Aorta (tissue), 5 donors: ENCODE measurements around the gene CPXM2. TPM values are rescaled to one million over a fixed set of nuclear protein-coding genes. Genes with fewer than 3 reads are reported as not detected.
A peak's percentile ranks its signal among the peaks of the same experiment; 100 is the strongest.

Experiments
- ATAC-seq: fragments of 200-7000 bp; cut with Tn5 transposase; one replicate; pipeline ENCODE4 v1.9.1; 2022; ENCODE audit warnings: moderate library complexity; ENCODE audit not compliant: low FRiP score
- DNase-seq, 2 donors: peaks; one replicate each; pipeline ENCODE4 v3.0.0-alpha.2; 2020
- H3K27ac ChIP-seq, 2 donors: one replicate each; pipeline ENCODE4 v1.5.1; 2013; ENCODE audit warnings: low read length in 2 of 2, mild to moderate bottlenecking in 2 of 2, moderate library complexity in 2 of 2, control low read depth in 1 of 2, inconsistent platforms in 1 of 2, low read depth in 1 of 2
- H3K27me3 ChIP-seq, 2 donors: one replicate each; pipeline ENCODE4 v1.6.1; 2013; ENCODE audit warnings: control low read depth in 1 of 2, low read length in 1 of 2, mild to moderate bottlenecking in 1 of 2, moderate library complexity in 1 of 2; ENCODE audit not compliant: insufficient read depth in 2 of 2, control insufficient read depth in 1 of 2
- H3K36me3 ChIP-seq, 2 donors: one replicate each; pipeline ENCODE4 v1.6.1; 2013; ENCODE audit warnings: control low read depth in 1 of 2, low read length in 1 of 2, mild to moderate bottlenecking in 1 of 2; ENCODE audit not compliant: insufficient read depth in 2 of 2, control insufficient read depth in 1 of 2
- H3K4me1 ChIP-seq, 2 donors: one replicate each; pipeline ENCODE4 v1.6.1; 2013; ENCODE audit warnings: low read length in 2 of 2, control low read depth in 1 of 2, mild to moderate bottlenecking in 1 of 2, moderate library complexity in 1 of 2; ENCODE audit not compliant: insufficient read depth in 2 of 2, control insufficient read depth in 1 of 2
- H3K4me3 ChIP-seq, 2 donors: one replicate each; pipeline ENCODE4 v1.5.1; 2013; ENCODE audit warnings: low read length in 2 of 2, control low read depth in 1 of 2, mild to moderate bottlenecking in 1 of 2
- H3K9me3 ChIP-seq: one replicate; pipeline ENCODE4 v1.6.1; 2013; ENCODE audit warnings: mild to moderate bottlenecking, low read length; ENCODE audit not compliant: control insufficient read depth
- WGBS, 2 donors: extraction: QIAGEN DNeasy Blood & Tissue Kit; methylation state at CpG; one replicate each; pipeline ENCODE4 v1.1.7; 2013; 5-methylcytosine and 5-hydroxymethylcytosine counted together
- intact Hi-C, 2 donors: fragments of 100-400 bp; cut with DNase I; formaldehyde crosslinking; loops; one replicate each; pipeline versions ENCODE4 v1.14.2 to v1.15.0; 2022
- polyA plus RNA-seq, 2 donors: library from polyadenylated mRNA; stranded (reverse); fragments of 200-250 nt; gene quantifications; one replicate each; pipeline ENCODE4 v1.2.3, GENCODE V29; 2013
- total RNA-seq, 2 donors: library from RNA; stranded (reverse); fragmentation: NEBNext Ultra II Directional; extraction: Animal tissue kit (Norgen Biotek cat#: 25700); gene quantifications; one replicate each; pipeline ENCODE4 v1.2.1, GENCODE V29; 2021
- donor health status: healthy with polysubstance abuse.
- donor health status: Bipolar disorder and iron deficiency.
- donor health status: DM: no; HTN: no; CAD: no.
- donor health status: DM: no; HTN: no; CAD: no.
- donor health status: DM: yes; HTN: yes; CAD: no.

CPXM2 gene
- total and polyA plus RNA-seq, 4 donors = 43.8 to 169 (median 109) TPM

GRCh38 chr10:123928427-123928826 lies 36.8 kb upstream of the CPXM2 start:
- ATAC-seq = no peak
- no peak for DNase-seq
- H3K4me3 ChIP-seq = no peak overlapping the region
- no peaks in the 10 kb centered on the region for H3K27me3 ChIP-seq
- H3K27ac ChIP-seq = no peak overlapping the region
- H3K9me3 ChIP-seq = peaks cover 6% of the 10 kb centered on the region
- WGBS, 2 donors = 75 to 98% methylated on average over 2 of the region's 2 CpGs
- H3K36me3 ChIP-seq = no peaks in the 10 kb centered on the region
- H3K4me1 ChIP-seq = no peaks in the 10 kb centered on the region
- intact Hi-C loops = no loop called here

DNA sequence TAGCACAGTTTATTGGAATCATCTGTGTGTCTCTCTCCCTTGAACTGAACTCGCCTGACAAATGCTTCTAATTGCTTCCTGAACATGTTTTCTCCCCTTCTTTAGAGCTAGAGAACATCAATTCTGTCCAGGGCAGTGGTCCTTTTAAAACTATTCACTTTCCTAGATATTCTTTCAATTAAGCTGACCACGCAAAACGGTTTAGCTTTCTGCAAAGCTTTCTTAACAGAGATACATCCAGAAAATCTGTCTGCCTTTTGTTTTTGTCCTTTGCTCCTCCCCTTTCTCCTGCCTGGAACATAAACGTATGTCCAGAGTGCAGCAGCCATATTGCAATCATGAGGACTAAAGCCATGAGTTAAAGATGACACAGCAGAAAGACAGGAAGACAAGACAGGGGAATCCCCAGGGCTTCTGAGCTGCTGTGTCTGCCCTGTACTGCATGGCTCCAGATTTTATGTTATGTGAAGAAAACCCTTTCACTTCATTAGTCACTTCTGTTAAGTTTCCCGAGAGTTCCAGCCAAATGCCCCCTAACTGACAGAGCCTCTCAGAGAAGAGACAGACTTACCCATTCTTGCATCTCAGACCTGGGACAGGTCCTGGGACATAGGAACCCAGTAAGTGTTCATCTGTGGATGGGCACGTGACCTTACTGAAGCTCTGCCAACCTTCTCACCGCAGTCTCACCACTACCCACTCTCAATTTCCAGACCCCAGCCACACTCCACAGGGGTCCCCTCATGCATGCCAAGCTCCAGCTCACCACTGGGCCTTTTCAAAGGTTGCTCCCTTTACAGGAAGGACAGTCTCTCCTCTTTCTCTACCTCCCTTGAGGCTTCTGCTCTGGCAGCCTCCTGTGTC lies 35.0 kb upstream of the CPXM2 start:
- Histone ChIP-seq H3K36me3 (no peaks in the 10 kb centered on the region), H3K27ac (no peak overlapping the region), H3K4me1 (no peaks in the 10 kb centered on the region), H3K9me3 (peaks cover 6% of the 10 kb centered on the region), H3K4me3 (no peak overlapping the region), H3K27me3 (no peaks in the 10 kb centered on the region)
- 53 to 70% methylated on average over 7 of the region's 7 CpGs for WGBS, 2 donors
- intact Hi-C loops = no loop called here
- DNase-seq (no peak), ATAC-seq (no peak)

DNA sequence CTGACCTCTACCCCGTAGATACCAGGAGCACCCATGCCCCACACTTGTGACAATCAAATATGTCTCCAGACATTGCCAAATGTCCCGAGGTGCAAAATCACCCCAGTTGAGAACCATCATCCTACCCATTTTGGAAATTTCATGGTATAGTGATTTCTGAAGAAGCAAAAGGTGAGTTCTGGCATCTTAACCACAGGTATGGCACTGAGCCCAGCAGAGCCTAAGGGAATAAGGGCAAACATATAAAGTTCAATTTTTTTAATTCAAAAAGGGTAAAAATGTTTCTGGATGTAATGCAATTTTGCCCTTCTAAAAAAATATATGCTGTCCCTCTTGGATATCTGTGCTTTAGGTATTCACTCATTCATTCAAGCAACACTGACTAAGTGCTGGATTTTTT lies 30.5 kb upstream of the CPXM2 start:
- ATAC-seq (no peak), DNase-seq (no peak)
- 65 to 83% methylated on average over 2 of the region's 2 CpGs for WGBS, 2 donors
- Histone ChIP-seq H3K9me3 (peaks cover 1% of the 10 kb centered on the region), H3K36me3 (no peaks in the 10 kb centered on the region), H3K4me3 (no peak overlapping the region), H3K4me1 (no peaks in the 10 kb centered on the region), H3K27me3 (no peaks in the 10 kb centered on the region), H3K27ac (no peak overlapping the region)
- intact Hi-C loops = no loop called here

DNA sequence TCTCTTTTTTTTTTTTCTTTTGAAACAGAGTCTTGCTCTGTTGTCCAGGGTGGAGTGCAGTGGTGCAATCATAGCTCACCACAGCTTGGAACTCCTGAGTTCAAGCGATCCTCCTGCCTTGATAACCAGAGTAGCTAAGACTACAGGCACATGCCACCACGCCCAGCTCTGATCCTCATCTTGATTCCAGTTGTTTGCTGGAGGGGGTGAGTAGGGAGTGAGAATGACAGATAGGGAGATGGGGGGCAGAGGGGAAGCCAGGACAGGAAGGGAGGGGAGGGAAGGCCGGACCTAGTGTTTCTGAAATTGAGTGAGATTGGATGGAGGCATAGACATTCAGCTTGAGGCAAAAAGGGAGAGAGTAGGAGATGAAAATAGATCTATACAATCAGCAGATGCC lies 25.2 kb upstream of the CPXM2 start:
- DNase-seq = no peak
- WGBS, 2 donors = 64 to 83% methylated on average over 3 of the region's 3 CpGs
- ATAC-seq = no peak
- Histone ChIP-seq H3K27me3 (no peaks in the 10 kb centered on the region), H3K36me3 (no peaks in the 10 kb centered on the region), H3K4me1 (no peaks in the 10 kb centered on the region), H3K9me3 (peaks cover 1% of the 10 kb centered on the region), H3K4me3 (no peak overlapping the region), H3K27ac (no peak overlapping the region)
- intact Hi-C loops = no loop called here

DNA sequence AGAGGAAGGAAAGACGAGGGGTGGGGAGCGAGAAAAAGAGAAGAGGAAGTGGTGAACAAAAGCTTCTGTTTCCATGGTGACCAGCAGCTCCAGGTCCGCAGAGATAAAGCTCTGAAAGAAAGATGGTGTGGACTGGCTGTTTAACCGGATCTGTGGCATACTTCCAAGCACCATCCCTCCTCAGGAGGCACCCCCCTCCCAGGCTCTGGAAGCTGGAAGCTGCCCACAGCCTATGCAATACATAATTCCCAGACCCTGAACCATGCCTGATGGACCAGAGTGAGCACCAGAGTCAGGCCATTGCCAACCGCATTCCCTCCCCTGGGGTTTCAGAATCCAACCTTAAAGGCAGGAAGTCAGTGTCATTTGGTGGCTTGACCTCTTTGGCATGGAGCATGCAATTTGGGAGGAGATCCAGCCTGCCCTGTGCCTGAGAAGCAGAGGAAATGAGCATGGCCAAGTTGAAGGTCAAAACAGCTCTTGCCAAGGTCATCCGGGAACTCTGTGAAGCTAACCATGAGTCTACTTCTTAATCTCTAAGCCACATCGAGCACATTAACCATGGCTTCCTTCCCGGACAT lies 22.2 kb upstream of the CPXM2 start:
- 45 to 51% methylated on average over 8 of the region's 8 CpGs for WGBS, 2 donors
- peak in 1 of 2 donors; percentile 80 for DNase-seq
- ATAC-seq = peak; percentile 53
- H3K4me1 ChIP-seq = no peaks in the 10 kb centered on the region
- no peak overlapping the region for H3K4me3 ChIP-seq
- intact Hi-C loops = no loop called here
- no peak overlapping the region for H3K27ac ChIP-seq
- H3K36me3 ChIP-seq = no peaks in the 10 kb centered on the region
- H3K9me3 ChIP-seq = peaks cover 2% of the 10 kb centered on the region
- no peaks in the 10 kb centered on the region for H3K27me3 ChIP-seq

DNA sequence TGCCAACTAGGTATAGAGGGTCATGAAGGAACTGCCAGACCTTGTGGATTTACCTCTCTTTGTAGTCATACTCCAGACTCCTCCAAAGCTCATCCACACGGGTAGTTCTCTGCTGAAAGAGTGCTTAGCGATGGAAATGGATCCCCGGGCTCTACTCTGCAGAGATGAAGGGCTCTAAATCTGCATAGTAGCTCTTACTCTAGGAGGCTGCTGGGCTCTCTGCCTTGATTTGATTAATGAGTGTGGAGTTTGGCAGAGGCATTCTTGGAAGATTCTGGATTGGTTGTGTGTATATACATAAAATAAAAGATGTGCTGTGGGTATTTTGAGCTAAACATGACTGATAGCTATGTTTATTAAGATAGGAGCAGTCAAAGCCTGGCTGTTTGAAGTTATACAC lies 21.3 kb upstream of the CPXM2 start:
- no peak overlapping the region for H3K27ac ChIP-seq
- H3K9me3 ChIP-seq = peaks cover 2% of the 10 kb centered on the region
- ATAC-seq (no peak), DNase-seq (no peak)
- WGBS, 2 donors = 15 to 21% methylated on average over 3 of the region's 3 CpGs
- H3K36me3 ChIP-seq = no peaks in the 10 kb centered on the region
- H3K4me3 ChIP-seq = no peak overlapping the region
- no peaks in the 10 kb centered on the region for H3K4me1 ChIP-seq
- intact Hi-C loops = no loop called here
- H3K27me3 ChIP-seq = no peaks in the 10 kb centered on the region

GRCh38 chr10:123912466-123912865 lies 20.9 kb upstream of the CPXM2 start:
- Histone ChIP-seq H3K4me1 (no peaks in the 10 kb centered on the region), H3K4me3 (no peak overlapping the region), H3K27me3 (no peaks in the 10 kb centered on the region), H3K9me3 (peaks cover 2% of the 10 kb centered on the region), H3K36me3 (no peaks in the 10 kb centered on the region), H3K27ac (no peak overlapping the region)
- DNase-seq (no peak), ATAC-seq (no peak)
- 41 to 59% methylated on average over 4 of the region's 4 CpGs for WGBS, 2 donors
- intact Hi-C loops = no loop called here

GRCh38 chr10:123911866-123912265 lies 20.3 kb upstream of the CPXM2 start:
- intact Hi-C loops = no loop called here
- no peak overlapping the region for H3K27ac ChIP-seq
- 47 to 49% methylated on average over 9 of the region's 9 CpGs for WGBS, 2 donors
- DNase-seq (no peak), ATAC-seq (no peak)
- no peaks in the 10 kb centered on the region for H3K27me3 ChIP-seq
- H3K4me1 ChIP-seq = no peaks in the 10 kb centered on the region
- no peaks in the 10 kb centered on the region for H3K36me3 ChIP-seq
- peaks cover 2% of the 10 kb centered on the region for H3K9me3 ChIP-seq
- no peak overlapping the region for H3K4me3 ChIP-seq

DNA sequence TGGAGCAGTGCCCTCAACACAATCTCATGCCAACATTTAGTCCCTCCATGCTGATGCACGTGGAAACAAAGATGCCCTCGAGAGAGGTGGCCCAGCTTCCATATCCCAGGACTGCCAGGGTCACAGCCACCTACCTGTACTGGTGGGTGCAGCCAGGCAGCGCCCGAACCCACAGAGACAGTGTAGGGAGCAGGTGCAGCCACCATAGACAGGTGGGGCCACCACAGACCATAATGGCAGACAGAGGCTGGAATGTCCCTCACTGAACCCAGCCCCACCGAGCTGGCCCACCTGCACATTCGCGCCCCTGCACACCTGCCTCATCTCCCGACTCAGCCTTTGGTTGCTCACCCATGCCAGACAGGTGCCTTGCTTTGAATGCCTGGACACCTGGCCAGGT lies 18.3 kb upstream of the CPXM2 start:
- intact Hi-C loops = no loop called here
- Histone ChIP-seq H3K4me1 (no peaks in the 10 kb centered on the region), H3K27me3 (no peaks in the 10 kb centered on the region), H3K36me3 (no peaks in the 10 kb centered on the region), H3K9me3 (peaks cover 2% of the 10 kb centered on the region), H3K27ac (no peak overlapping the region), H3K4me3 (no peak overlapping the region)
- WGBS, 2 donors = 89 to 90% methylated on average over 8 of the region's 8 CpGs
- DNase-seq (no peak), ATAC-seq (no peak)
